NT2/D1 (cell line): ENCODE measurements around the gene KCP.

Source experiments
- YY1 ChIP-seq: IDR thresholded peaks from 2 replicates; pipeline ENCODE4 v1.6.1; 2011; ENCODE audit not compliant: insufficient read length, insufficient read depth
- ZNF274 ChIP-seq: IDR thresholded peaks from 2 replicates; pipeline ENCODE4 v1.6.1; 2011; ENCODE audit warnings: mild to moderate bottlenecking, low read depth, low read length

GRCh38 chr7:128883622-128884448, 26.7 kb downstream of the KCP start:
- no peak for TF ChIP-seq ZNF274
- TF ChIP-seq YY1, result no peak
